Measurements from ENCODE around the gene MSI2. TPM values are rescaled to one million over a fixed set of nuclear protein-coding genes. Genes with fewer than 3 reads are reported as not detected.
A peak's percentile ranks its signal among the peaks of the same experiment; 100 is the strongest.

The MSI2 gene
- total RNA-seq, 1 donor from 2014 or later: 21.1 TPM

- Histone ChIP-seq H3K27me3 (ENCODE audit: control insufficient read depth, insufficient read depth, low read length) (no peaks in the 10 kb centered on the region), H3K36me3 (ENCODE audit: control insufficient read depth, insufficient read depth, low read length) (no peaks in the 10 kb centered on the region), H3K4me3 (ENCODE audit: low read depth, low read length) (no peak overlapping the region)
- TF ChIP-seq CTCF (IDR thresholded peaks at IDR 0.05; ENCODE audit: insufficient read depth, low read length, severe bottlenecking): no peak
- DNase-seq (ENCODE audit: low read depth) (no peak), FAIRE-seq (no peak)
Measured at GRCh38 chr17:57657211-57657610, 400.9 kb downstream of the MSI2 start.

- DNase-seq (ENCODE audit: low read depth) (no peak), FAIRE-seq (no peak)
- no peak overlapping the region for H3K4me3 ChIP-seq (ENCODE audit: low read depth, low read length)
- H3K36me3 ChIP-seq (ENCODE audit: control insufficient read depth, insufficient read depth, low read length): no peaks in the 10 kb centered on the region
- no peak for TF ChIP-seq CTCF (IDR thresholded peaks at IDR 0.05; ENCODE audit: insufficient read depth, low read length, severe bottlenecking)
- H3K27me3 ChIP-seq (ENCODE audit: control insufficient read depth, insufficient read depth, low read length): no peaks in the 10 kb centered on the region
Measured at GRCh38 chr17:57662041-57662440, 405.7 kb downstream of the MSI2 start.

GRCh38 chr17:57662644-57663308, 406.5 kb downstream of the MSI2 start:
- FAIRE-seq (no peak), DNase-seq (ENCODE audit: low read depth) (peak; percentile 96)
- Histone ChIP-seq H3K4me3 (ENCODE audit: low read depth, low read length) (no peak overlapping the region), H3K27me3 (ENCODE audit: control insufficient read depth, insufficient read depth, low read length) (no peaks in the 10 kb centered on the region), H3K36me3 (ENCODE audit: control insufficient read depth, insufficient read depth, low read length) (no peaks in the 10 kb centered on the region)
- TF ChIP-seq CTCF (IDR thresholded peaks at IDR 0.05; ENCODE audit: insufficient read depth, low read length, severe bottlenecking): no peak

GRCh38 chr17:57663326-57664070, 407.2 kb downstream of the MSI2 start:
- Histone ChIP-seq H3K4me3 (ENCODE audit: low read depth, low read length) (no peak overlapping the region), H3K36me3 (ENCODE audit: control insufficient read depth, insufficient read depth, low read length) (no peaks in the 10 kb centered on the region), H3K27me3 (ENCODE audit: control insufficient read depth, insufficient read depth, low read length) (no peaks in the 10 kb centered on the region)
- DNase-seq (ENCODE audit: low read depth): no peak
- no peak for TF ChIP-seq CTCF (IDR thresholded peaks at IDR 0.05; ENCODE audit: insufficient read depth, low read length, severe bottlenecking)
- FAIRE-seq: no peak

GRCh38 chr17:57665128-57665527, 408.8 kb downstream of the MSI2 start:
- H3K4me3 ChIP-seq (ENCODE audit: low read depth, low read length): no peak overlapping the region
- no peaks in the 10 kb centered on the region for H3K27me3 ChIP-seq (ENCODE audit: control insufficient read depth, insufficient read depth, low read length)
- DNase-seq (ENCODE audit: low read depth) (no peak), FAIRE-seq (no peak)
- TF ChIP-seq CTCF (IDR thresholded peaks at IDR 0.05; ENCODE audit: insufficient read depth, low read length, severe bottlenecking): no peak
- no peaks in the 10 kb centered on the region for H3K36me3 ChIP-seq (ENCODE audit: control insufficient read depth, insufficient read depth, low read length)

Measured in bronchial epithelial cell (primary cell).